ENCODE results near the gene GTPBP6. TPM values are rescaled to one million over a fixed set of nuclear protein-coding genes. Genes with fewer than 3 reads are reported as not detected.

GTPBP6 gene
- total RNA-seq, 4 donors from 2014 or later = 35.3 to 53.5 (median 46.3) TPM

DNA sequence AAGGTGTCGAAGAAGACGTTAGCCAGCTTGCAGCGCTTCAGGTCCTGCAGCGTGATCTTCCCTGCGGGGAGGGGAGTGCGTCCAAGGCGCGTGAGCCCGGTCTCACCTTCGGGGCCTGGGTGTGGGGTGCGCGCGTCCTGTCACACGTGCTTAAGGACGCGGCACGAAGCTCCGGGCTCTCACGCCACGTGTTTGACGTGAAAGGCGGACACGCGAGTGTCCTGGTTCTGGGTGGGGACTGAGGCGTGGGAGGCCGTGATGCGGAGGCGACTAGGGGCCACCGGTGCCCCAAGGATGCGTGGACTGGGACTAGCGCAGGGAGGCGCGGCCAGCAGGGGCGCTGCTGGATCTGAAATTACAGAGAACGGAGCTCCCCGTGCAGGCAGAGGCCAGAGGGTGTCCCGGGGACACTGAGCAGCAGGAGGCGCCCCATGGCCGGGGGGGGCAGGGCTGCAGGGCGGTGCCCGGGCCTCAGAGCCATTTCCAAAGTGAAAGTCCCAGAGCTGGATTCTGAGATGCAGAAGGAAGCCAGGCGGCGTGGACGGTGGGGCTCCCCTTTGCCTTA, 20.3 kb upstream of the GTPBP6 start:
- Histone ChIP-seq H3K27ac (no peak overlapping the region), H3K4me3 (no peak overlapping the region), H3K27me3 (no peaks in the 10 kb centered on the region), H3K9me3 (no peaks in the 10 kb centered on the region), H3K36me3 (peaks cover 0 to 45% of the 10 kb centered on the region in 2 donors), H3K4me1 (no peaks in the 10 kb centered on the region)
- 96% methylated on average over 5 of the region's 44 CpGs; no CpG with 5 or more reads in 1 of the 2 donors for WGBS, 2 donors (ENCODE audit: low coverage in 1 of 2)
- ATAC-seq = no peak
- TF ChIP-seq POLR2A (IDR thresholded peaks at IDR 0.05) = no peak
- no peak for TF ChIP-seq CTCF (IDR thresholded peaks at IDR 0.05)
- no peak for TF ChIP-seq EP300 (IDR thresholded peaks at IDR 0.05)
- no peak for TF ChIP-seq POLR2AphosphoS5 (IDR thresholded peaks at IDR 0.05)

GRCh38 chrX:338281-338835, 19.8 kb upstream of the GTPBP6 start:
- H3K9me3 ChIP-seq = no peaks in the 10 kb centered on the region
- H3K4me1 ChIP-seq = no peaks in the 10 kb centered on the region
- no peaks in the 10 kb centered on the region for H3K27me3 ChIP-seq
- WGBS, 2 donors (ENCODE audit: low coverage in 1 of 2) = 80 to 99% methylated on average over 1 to 14 of the region's 53 CpGs
- H3K27ac ChIP-seq = no peak overlapping the region
- peaks cover 0 to 50% of the 10 kb centered on the region in 2 donors for H3K36me3 ChIP-seq
- no peak overlapping the region for H3K4me3 ChIP-seq
- no peak for ATAC-seq
- TF ChIP-seq EP300 (IDR thresholded peaks at IDR 0.05) (no peak), CTCF (IDR thresholded peaks at IDR 0.05) (no peak), POLR2A (IDR thresholded peaks at IDR 0.05) (no peak), POLR2AphosphoS5 (IDR thresholded peaks at IDR 0.05) (no peak)

DNA sequence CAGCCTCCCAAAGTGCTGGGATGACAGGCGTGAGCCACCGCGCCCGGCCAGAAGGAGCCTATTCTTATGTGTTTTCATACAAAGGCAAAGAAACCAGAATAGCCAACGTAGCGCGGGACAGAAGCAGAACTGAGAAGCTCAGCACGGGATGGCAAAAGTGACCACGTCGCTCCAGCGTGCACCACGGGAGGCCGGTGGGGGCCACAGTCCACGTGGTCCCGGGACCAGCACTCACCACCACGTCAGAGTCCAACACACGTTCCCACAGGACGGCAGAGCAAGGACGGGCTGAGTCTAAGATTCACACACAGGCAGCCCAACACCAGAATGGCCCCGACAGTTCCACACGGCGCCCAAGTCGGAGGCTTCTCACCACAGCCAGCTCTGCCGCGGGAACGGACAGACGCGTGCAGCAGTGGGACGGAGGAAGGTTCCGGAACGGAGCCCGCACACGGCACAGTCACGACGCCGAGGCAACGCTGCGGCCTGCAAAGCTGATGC, 18.8 kb upstream of the GTPBP6 start:
- WGBS, 2 donors (ENCODE audit: low coverage in 1 of 2) = 85% methylated on average over 20 of the region's 38 CpGs; no CpG with 5 or more reads in 1 of the 2 donors
- Histone ChIP-seq H3K27me3 (peaks cover 3% of the 10 kb centered on the region), H3K4me3 (no peak overlapping the region), H3K27ac (no peak overlapping the region), H3K36me3 (peaks cover 0 to 57% of the 10 kb centered on the region in 2 donors), H3K4me1 (no peaks in the 10 kb centered on the region), H3K9me3 (no peaks in the 10 kb centered on the region)
- ATAC-seq = no peak
- no peak for TF ChIP-seq EP300 (IDR thresholded peaks at IDR 0.05)
- TF ChIP-seq POLR2AphosphoS5 (IDR thresholded peaks at IDR 0.05) = no peak
- no peak for TF ChIP-seq POLR2A (IDR thresholded peaks at IDR 0.05)
- TF ChIP-seq CTCF (IDR thresholded peaks at IDR 0.05) = no peak

DNA sequence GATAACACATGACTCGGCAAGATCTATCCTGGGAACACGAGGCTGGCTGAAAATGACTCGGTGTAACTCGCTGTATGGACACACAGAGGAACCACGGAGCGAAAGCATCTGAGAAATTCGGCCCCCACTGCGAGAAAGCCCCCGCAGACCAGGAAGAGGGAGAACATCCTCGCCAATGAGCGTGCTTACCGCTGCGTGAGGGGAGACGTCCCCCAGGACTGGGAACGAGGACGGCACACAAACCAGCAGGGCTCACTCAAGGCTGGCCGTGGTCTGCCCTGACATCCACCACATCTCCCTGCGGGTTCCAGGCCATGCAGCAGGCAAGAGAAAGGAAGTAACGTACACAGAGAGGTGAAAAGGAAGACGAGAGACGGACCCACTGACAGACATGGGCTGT, 17.6 kb upstream of the GTPBP6 start:
- H3K36me3 ChIP-seq = peaks cover 0 to 53% of the 10 kb centered on the region in 2 donors
- peaks cover 14% of the 10 kb centered on the region for H3K27me3 ChIP-seq
- H3K4me3 ChIP-seq = no peak overlapping the region
- TF ChIP-seq POLR2A (IDR thresholded peaks at IDR 0.05) = no peak
- TF ChIP-seq EP300 (IDR thresholded peaks at IDR 0.05) = no peak
- no peak for TF ChIP-seq CTCF (IDR thresholded peaks at IDR 0.05)
- no peak for TF ChIP-seq POLR2AphosphoS5 (IDR thresholded peaks at IDR 0.05)
- no peak for ATAC-seq
- H3K4me1 ChIP-seq = peaks cover 0 to 7% (median 3%) of the 10 kb centered on the region in 3 donors
- H3K9me3 ChIP-seq = no peaks in the 10 kb centered on the region
- 82 to 93% methylated on average over 4 to 14 of the region's 21 CpGs for WGBS, 2 donors (ENCODE audit: low coverage in 1 of 2)
- no peak overlapping the region for H3K27ac ChIP-seq

- TF ChIP-seq POLR2AphosphoS5 (IDR thresholded peaks at IDR 0.05) (no peak), CTCF (IDR thresholded peaks at IDR 0.05) (no peak), POLR2A (IDR thresholded peaks at IDR 0.05) (no peak), EP300 (IDR thresholded peaks at IDR 0.05) (no peak)
- peaks cover 0 to 49% of the 10 kb centered on the region in 2 donors for H3K36me3 ChIP-seq
- no peak for ATAC-seq
- no peak overlapping the region for H3K27ac ChIP-seq
- peaks cover 0 to 12% (median 4%) of the 10 kb centered on the region in 3 donors for H3K4me1 ChIP-seq
- peaks cover 19% of the 10 kb centered on the region for H3K27me3 ChIP-seq
- H3K4me3 ChIP-seq = no peak overlapping the region
- WGBS, 2 donors (ENCODE audit: low coverage in 1 of 2) = 89 to 100% methylated on average over 6 to 7 of the region's 17 CpGs
- no peaks in the 10 kb centered on the region for H3K9me3 ChIP-seq
These were observed 17.2 kb upstream of the GTPBP6 start for GRCh38 chrX:335758-336155.

All from gastroesophageal sphincter (tissue), 4 donors.